OCI-LY7 (cell line): ENCODE data around the gene CST11.

ENCODE experiments used
- EZH2phosphoT487 ChIP-seq: fragments of 200-600 bp; sonication (generic); IDR thresholded peaks from 2 replicates; pipeline ENCODE4 v1.6.1; 2018; ENCODE audit warnings: low read depth, borderline replicate concordance, mild to moderate bottlenecking, mixed run types, antibody characterized with exemption, low read length, moderate library complexity, mixed read lengths
- TF ChIP-seq, protein P1 (sequence below): fragments of 200-600 bp; sonication (generic); conservative IDR thresholded peaks from 2 replicates; pipeline ENCODE4 v1.5.1; 2014; ENCODE audit warnings: mild to moderate bottlenecking, antibody characterized with exemption, low read length, moderate library complexity, mixed read lengths

DNA sequence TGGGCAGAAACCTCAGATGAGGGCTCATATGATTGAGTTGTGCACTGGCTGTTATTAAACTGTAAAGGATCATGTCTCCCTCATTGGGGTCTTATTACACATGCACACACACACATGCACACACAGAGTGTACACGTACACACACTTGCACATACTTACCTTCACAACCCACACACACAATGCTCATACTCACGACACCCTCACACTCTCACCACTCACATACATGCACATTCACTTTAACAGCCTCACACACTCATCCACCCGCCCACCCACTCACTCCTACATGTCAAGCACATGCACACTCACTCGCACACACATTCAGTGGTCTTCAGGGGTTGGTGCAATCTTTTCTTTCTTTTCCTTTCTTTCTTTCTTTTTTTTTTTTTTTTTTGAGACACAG lies 7.8 kb downstream of the CST11 start:
- TF ChIP-seq, protein P1, sequence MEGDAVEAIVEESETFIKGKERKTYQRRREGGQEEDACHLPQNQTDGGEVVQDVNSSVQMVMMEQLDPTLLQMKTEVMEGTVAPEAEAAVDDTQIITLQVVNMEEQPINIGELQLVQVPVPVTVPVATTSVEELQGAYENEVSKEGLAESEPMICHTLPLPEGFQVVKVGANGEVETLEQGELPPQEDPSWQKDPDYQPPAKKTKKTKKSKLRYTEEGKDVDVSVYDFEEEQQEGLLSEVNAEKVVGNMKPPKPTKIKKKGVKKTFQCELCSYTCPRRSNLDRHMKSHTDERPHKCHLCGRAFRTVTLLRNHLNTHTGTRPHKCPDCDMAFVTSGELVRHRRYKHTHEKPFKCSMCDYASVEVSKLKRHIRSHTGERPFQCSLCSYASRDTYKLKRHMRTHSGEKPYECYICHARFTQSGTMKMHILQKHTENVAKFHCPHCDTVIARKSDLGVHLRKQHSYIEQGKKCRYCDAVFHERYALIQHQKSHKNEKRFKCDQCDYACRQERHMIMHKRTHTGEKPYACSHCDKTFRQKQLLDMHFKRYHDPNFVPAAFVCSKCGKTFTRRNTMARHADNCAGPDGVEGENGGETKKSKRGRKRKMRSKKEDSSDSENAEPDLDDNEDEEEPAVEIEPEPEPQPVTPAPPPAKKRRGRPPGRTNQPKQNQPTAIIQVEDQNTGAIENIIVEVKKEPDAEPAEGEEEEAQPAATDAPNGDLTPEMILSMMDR = no peak
- TF ChIP-seq EZH2phosphoT487 = no peak
